HG03460 (cell line): Measurements from ENCODE around the gene CNGA1.
"Not testable (repeated sequence)": the region's sequence is repeated elsewhere in the genome, so short reads cannot be mapped to it uniquely, and the experiment has no call there.

ENCODE experiments used
- ATAC-seq: cut with Tn5 transposase; IDR thresholded peaks from one replicate; pipeline ENCODE4 v1.9.1; 2021; ENCODE audit not compliant: unreplicated experiment

CNGA1 gene

DNA sequence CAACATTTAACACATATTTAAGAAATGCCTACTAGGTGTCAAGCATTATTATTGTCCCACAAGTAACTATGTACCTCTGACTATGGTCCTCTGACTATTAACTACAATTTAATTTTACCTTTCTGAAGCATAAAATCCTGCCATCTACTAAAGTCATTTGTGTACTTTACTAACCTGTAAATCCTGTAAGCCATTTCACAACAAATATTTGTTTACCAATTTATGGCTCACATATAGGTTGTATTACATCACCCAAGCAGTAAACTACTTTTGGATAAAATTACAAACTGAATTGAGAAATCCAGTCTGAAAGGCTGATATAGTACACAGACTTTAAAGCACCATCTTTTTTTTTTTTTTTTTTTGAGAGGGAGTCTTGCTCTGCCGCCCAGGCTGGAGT, 43.8 kb downstream of the CNGA1 start:
- ATAC-seq, result no peak

DNA sequence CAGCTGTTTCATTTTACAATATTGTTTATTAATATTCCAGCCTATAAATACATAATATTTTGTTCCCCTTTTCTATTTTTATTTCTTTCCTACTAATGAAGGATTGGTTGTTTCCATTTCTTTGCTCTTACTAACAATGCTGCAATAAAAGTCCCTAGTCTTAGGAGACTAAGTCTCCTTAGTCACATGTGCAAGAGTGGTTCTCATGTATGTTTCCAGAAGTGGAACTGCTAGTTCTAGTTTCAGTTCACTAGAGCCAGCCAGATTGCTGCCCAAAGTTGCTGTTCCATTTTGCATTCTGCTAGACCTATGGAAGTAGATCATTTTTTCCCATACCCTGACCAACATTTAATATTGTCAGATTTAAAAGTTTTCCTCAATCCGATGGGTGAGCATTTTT, 44.3 kb downstream of the CNGA1 start:
- peak; percentile 56 for ATAC-seq

DNA sequence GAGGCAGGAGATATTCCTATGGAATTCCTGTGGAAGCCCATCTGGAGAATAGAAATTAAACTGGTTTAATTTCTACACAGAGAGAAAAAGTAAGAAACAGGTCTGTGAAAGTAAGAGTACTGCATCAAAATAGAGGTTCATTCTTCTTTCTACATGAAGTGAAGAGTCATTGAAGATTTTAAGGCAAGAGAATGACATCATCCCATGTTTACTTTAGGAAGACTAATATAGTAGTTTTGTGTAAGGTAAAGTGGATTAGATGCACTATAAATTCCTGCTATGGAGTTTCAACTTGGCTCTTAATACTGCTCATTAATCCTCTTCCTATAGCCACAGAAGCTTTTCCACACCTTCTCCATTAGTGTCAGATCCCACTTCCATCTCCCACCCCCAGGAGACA, 47.6 kb downstream of the CNGA1 start:
- no peak for ATAC-seq

GRCh38 chr4:47954677-47955076, 61.8 kb downstream of the CNGA1 start:
- ATAC-seq, result no peak

DNA sequence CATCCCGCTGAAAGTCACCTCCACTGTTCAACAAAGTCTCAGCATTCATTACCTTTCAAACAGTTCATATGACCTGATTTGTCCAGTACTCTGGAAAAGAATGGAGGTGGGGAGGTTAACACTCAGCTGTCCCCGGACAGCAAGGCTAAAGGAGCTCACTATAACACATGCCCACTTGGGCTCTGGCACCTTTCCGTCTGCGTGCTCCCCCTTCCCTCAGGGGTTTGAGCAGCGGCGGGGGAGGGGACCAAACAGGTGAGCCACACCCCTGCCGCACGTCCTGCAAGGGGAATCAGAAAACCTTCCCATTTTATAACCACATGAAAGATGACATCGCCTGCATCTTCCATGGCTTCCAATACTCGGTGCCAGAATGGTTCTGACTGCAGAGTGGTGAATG, 62.2 kb downstream of the CNGA1 start:
- ATAC-seq, result no peak

DNA sequence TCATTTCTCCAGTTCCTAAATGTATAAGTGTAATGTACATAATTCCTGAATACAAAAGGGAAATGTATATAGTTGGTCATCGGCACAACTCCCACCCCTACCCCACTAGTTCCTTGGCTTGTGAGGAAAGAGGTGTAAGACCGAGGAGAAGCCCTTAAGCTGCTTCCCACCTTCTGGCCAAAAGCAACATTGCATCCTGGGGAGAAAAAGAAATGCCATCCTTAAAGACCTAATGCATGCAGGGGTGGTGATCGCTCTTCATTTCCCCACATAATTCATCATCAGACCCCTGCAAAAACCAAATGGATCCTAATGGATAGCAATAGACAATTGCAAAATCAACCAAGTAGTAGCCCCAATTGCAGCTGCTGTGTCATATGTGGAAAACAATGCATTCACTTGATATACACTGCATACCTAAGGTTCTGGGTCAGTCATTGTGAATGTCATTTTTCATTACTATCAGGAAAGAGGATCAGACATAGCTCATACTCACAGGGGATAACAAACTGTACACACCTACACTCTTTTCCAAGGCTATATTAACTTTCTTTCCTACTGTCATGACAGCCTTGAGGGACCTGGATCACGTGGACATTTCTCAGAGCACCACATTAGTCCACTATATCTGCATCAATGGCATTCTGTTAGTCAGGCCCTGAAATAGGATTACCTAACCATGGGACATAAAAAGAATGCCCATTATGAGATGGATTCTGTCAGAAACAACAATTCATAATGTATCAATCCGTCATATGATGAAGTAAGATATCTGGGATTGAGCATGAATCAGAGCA, 70.4 kb downstream of the CNGA1 start:
- no peak for ATAC-seq

DNA sequence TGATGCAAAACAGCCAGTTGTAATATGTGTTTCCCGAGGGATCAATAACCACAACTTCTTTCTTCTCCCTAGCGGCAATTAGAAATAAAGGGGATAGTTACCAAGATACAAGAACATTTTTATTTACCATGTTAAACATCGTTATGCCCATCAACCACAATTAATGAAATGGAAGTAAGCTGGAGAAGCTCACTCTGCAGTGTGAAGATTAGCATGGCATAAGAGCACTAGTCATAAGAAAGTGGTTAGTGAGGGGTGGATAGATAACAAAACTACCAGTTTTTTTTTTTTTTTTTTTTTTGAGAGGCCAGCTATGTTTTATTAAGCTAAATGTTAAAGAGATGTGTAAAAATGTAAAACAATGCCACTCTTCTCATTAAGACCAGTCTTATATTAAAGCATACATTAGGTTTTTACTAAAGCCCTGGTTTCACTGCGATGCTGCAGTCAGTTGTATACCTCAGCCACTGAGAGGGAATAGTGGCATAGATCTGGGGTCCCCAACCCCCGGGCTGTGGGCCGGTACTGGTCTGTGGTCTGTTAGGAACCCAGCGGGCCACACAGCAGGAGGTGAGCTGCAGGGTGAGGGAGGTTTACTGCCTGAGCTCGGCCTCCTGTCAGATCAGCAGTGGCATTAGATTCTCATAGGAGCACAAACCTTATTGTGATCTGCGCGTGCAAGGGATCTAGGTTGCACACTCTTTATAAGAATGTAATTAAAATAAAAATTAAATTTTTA, 74.2 kb downstream of the CNGA1 start:
- ATAC-seq, result no peak

DNA sequence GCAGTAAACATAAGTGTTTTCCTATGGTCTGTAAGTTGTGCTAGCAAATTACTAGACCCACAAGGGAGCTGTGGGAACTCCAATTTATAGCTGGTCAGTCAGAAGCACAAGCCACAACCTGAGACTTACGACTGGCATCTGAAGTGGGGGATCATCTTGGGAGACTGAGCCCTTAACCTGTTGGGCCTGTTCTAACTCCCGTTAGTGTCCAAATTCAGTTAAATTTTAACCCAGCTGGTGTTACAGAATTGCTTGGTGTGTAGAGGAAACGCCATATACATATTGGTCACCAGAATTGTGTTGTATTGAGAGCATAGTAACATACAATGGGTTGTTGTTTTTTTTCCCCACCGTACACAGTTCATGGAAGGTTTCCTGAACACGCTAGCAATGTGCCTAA, 77.0 kb downstream of the CNGA1 start:
- ATAC-seq, result no peak

GRCh38 chr4:47936336-47936735, 80.1 kb downstream of the CNGA1 start:
- no peak for ATAC-seq

DNA sequence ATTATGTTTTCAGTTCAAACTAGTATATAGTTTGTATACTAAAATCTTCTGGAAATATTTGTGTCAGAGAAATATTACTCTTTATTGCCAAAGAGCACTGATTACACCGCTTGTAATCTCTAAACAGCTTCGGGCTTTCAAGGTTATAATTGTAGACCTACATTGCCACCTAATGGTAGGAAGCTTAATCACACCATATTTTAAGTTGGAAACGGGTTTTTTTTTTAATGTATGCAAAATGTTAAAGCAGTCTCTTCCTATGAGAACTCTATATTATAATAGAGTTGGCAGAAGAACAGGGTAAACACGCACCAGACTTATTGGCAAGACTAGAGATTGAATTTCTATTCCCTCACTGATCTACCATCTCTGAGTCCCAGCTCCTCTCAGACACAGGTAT, 82.6 kb downstream of the CNGA1 start:
- no peak for ATAC-seq

GRCh38 chr4:47930971-47931804, 85.3 kb downstream of the CNGA1 start:
- ATAC-seq, result no peak

DNA sequence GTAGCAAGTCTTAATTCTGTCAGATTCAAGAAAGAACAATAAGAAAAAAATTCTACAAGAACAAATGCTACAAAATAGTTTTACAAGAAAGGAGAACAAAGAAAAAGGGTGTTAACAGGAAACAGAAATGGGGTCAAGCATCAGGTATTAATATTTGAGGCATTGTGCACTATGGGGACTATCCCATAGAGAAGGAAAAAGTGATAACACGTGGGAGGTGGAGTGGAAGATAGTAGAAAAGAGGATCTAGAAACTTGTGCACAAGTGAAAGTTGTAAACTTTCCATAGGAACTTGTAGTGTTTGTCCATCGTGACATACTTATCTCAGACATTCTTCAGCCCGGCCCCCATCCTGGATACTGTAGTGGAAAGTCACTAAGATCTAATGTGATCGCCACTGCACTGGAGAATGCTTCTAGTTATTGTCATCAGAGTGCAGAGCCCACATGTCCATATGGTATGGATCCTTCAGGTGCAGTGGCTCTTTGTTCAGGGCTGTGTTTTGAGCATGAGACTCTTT, 86.7 kb downstream of the CNGA1 start:
- no peak for ATAC-seq

- ATAC-seq, result peak; percentile 96
These were observed 89.7 kb downstream of the CNGA1 start for GRCh38 chr4:47926667-47927258.

GRCh38 chr4:47923261-47923608, 93.2 kb downstream of the CNGA1 start:
- not testable (repeated sequence) for ATAC-seq

DNA sequence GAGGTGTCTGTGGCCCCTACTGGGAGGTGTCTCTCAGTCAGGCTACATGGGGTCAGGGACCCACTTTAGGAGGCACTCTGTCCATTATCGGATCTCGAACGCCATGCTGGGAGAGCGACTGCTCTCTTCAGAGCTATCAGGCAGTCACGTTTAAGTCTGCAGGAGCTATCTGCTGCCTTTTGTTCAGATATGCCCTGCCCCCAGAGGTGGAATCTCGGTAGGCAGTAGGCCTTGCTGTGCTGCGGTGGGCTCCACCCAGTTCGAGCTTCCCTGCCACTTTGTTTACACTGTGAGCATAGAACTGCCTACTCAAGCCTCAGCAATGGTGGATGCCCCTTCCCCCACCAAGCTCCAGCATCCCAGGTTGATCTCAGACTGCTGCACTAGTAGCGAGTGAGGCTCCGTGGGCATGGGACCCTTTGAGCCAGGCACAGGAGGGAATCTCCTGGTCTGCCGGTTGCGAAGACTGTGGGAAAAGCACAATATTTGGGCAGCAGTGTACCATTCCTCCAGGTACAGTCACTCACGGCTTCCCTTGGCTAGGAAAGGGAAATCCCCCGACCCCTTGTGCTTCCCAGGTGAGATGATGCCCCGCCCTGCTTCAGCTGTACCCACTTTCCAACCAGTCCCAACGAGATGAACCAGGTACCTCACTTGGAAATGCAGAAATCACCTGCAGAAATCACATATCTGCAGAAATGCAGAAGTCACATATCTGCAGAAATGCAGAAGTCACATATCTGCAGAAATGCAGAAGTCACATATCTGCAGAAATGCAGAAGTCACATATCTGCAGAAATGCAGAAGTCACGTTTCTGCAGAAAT, 93.8 kb downstream of the CNGA1 start:
- ATAC-seq, result not testable (repeated sequence)

- not testable (repeated sequence) for ATAC-seq
These were observed 99.3 kb downstream of the CNGA1 start for GRCh38 chr4:47917163-47917562.

DNA sequence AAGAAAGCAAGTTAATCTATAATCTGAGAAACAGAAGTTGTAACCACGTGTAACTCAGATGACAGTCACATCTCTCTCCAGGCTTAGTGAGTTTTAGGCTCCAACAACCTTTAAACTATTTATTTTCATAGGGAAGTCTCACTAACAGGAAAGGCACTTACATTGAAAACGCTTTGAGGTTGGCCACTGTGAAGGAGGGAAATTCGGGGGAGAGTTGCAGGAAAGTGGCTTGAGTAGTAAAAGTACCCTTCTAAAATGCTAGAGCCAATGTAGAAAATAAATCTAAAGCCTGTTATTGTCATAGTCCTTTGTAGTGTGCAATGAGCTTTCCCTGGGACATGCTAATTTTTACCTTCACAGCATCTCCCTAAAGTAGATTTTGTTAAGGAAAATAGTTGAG, 101.1 kb downstream of the CNGA1 start:
- ATAC-seq, result no peak

GRCh38 chr4:47914926-47915237, 101.6 kb downstream of the CNGA1 start:
- peak; percentile 20 for ATAC-seq

GRCh38 chr4:47914220-47914925, 102.1 kb downstream of the CNGA1 start, which contains the start of gene NFXL1:
NFXL1 (minus strand) TSS chr4:47914583; CDS start chr4:47914203, 380 bp downstream.
- peak; percentile 97 for ATAC-seq

DNA sequence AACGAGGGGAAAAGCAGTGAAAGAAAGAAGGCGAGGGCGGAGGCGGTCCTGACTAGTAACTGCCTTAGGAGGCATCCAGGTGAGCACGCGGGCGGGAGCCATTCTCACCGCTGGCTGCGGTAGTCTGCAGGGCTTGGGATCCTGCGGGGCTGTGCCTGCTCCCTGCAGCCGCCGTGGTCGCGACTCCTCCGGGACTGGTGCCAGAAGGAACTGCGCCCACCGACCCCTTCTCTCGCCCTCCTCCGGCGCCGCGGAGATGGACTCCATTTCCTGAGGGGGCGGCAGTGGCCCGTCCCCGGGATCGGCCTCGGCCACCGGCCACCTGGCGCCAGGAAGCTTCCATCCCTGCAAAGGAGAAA, 102.6 kb downstream of the CNGA1 start:
- ATAC-seq, result peak; percentile 24
